ENCODE results near the gene NFKB2.
A peak's percentile ranks its signal among the peaks of the same experiment; 100 is the strongest.

The NFKB2 gene

DNA sequence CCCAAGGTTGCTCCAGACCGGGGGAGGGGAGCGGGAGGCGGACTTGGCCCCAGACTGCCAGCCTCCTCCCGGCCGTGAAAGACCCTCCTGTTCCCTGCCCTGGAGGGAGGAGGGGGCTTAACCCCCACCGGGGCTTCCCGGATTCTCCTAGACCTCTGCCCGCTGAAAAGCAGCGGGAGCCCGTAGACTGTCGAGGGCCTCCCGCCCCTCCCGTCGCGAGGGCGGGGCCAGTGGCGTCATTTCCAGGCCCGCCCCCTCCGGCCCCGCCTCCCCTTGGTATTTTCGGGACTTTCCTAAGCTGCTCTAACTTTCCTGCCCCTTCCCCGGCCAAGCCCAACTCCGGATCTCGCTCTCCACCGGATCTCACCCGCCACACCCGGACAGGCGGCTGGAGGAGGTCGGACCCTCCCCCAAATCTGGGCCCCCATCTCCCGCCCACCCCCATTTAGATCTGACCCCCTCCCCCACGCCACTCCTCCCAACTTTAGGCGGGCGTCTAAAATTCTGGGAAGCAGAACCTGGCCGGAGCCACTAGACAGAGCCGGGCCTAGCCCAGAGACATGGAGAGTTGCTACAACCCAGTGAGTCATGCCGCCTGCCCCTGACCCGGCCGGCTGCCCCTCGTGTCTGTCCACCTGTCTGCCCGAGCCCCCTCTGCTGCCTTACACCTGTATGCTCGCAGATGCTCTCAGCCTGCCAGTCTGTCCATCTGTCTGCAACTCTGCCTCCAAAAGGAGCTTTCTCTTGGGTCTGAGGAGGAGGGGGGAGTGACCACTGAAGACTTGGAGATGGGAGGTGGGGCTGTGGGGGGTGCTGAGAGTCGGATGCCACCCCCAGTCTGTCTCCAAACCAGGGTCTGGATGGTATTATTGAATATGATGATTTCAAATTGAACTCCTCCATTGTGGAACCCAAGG, at the start of gene NFKB2:
Gene NFKB2 (plus strand): TSS at position 306 of the 917 bp plus-strand sequence. CDS start 255 bp downstream, at position 561.
- peak in 1 of 2 experiments; percentile 28 for DNase-seq

DNA sequence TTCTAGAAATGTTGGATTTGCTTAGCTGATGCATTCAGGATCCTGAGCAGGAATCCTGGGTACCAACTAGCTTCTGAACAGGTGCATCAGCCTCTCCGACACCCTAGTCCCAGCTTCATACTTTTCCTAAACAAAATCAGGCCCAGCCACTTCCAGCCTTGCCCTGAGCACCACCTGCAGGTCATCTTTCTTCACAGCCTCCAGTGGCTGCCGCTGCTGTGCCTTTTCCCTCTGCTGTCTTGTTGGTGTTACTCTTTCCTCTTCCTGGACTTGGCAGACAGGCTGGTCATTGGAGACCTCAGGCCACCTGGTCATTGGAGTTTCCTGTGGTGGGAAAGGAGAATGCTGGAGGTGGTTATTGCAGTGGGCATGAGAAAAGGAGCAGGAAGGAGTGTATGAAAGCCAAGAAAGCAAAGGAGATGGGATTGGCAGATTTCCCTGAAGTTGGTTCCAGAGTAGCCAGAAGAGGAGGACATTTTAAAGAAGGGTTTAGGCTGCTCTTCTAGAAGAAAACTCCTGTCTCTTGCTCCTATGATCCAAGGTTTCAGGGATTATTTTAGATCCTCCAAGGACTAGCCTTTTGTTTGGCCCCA, 48.2 kb upstream of the NFKB2 start:
- no peak for DNase-seq

DNA sequence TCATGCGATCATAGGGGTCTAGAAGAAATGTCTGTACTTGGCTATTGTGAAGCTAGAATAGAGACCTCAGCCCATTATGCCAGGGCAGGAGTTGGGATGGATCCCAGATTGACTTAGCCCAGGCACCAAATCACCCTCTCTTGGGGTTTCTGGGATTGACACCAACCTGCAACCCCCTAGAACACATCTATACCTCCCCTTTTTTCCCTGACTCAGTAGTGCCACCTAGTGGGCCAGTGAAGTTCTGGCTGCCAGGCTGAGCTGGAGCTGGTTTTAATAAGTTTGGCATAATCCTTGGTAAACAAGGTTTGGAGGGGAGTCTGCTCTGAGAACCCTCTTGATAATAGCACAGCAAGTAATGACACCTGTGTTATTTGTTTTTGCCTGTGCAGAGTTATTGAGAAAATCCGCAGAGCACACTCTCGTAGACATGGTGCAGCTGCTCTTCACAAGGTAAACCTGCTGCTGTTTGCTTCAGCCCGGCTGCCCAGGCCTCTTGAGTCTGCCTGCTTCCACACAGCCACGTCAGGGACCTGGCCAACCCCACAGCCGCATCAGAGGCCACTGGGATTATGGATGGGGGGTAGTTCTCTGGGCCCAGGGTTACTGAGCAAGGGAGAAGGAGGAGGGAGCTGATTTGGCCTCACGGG, 43.3 kb upstream of the NFKB2 start:
- peak in 1 of 2 experiments; percentile 20 for DNase-seq

DNA sequence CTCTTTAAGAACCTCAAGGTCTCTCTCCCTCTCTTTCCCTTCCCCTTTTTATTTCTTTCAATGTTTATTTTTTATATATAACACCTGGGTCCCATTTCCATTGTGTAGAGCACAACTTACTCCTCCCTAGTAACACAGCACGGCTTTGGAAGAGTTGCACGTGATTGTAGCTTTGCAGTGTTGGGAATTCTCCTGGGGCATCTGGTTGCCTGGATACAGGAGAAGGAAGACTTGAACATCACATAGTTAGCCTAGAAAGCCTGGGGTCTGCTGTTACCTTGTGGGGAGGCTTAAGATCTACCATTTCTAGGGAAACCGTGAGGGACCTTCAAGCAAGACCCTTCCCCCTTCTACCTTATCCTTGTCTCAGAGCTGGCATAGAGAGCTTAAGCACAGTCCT, 41.1 kb upstream of the NFKB2 start:
- no peak for DNase-seq

DNA sequence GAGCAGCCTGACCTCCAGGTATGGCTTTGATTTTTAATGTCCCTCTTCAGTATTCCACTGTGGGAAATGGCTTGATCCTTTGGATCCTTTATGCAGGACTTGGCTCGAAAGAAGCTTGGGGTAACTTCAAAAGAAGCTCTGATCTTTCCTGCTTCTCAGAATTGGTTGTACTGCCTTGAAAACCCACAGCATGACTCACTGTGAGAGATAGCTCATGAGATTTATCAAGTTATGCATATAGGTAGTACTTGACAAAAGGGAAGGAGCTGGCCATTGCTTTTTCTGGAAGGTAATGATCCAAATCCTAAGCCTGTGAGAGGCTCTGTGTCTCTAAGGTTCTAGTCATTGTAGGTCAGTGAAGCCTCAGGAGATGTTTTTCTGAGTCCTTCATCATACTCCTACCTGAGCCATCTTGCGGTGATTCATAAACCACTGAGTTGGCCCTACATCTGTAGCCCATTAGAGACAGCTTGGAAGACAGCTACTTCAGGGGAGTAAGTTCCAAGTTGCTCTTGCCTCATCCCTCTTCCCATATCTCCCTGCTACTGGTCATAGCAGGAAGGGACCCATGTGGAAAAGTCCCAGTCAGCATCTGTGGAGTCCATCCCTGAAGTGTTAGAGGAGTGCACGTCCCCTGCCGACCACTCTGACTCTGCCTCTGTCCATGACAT, 36.7 kb upstream of the NFKB2 start:
- DNase-seq, result no peak

DNA sequence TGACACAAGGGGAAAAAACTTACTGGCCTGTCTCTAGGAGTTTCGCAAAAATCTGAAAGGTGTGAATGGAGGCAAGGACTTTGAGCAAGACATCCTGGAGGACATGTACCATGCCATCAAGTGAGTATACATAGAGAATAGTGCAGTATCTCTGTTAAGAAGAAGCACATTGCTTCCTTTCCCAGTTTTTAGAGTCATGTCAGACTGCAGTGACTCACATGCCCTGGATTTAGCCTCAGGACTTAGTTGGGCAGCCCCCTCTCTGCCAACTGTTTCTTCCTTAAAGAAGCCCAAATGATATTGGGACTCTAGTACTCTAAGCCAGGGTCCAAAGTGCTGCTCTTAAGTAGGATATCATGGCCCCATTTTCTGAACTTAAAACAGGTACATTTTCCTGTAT, 28.1 kb upstream of the NFKB2 start:
- DNase-seq, result no peak

DNA sequence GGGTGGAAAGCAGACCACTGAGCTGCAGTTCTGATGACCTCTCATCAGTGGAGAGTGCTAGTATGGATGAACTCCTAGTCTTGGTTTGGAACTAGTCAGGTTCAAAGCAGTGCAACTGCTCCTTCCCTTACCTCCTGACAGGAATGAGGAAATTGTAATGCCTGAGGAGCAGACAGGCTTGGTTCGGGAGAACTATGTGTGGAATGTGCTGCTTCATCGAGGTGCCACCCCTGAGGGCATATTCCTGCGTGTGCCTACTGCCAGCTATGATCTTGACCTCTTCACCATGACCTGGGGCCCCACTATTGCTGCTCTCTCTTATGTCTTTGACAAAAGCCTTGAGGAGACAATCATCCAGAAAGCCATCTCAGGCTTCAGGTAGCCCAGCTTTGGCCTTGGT, 27.4 kb upstream of the NFKB2 start:
- no peak for DNase-seq

DNA sequence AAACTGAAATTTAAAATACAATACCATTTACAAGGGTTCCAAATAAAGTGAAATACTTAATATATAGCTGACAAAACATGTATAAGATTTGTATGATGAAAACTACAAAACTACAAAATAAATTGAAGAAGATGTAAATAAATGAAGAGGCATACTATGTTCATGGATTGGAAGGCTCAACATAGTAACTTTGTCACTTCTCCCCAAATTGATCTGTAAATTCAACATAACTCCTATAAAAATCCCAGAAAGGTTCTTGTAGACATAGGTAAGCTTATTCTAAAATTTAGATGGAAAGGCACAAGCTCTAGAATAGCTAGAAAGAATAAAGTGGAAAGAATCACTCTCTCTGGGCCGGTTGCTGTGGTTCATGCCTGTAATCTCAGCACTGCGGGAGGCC, 24.2 kb upstream of the NFKB2 start:
- no peak for DNase-seq

DNA sequence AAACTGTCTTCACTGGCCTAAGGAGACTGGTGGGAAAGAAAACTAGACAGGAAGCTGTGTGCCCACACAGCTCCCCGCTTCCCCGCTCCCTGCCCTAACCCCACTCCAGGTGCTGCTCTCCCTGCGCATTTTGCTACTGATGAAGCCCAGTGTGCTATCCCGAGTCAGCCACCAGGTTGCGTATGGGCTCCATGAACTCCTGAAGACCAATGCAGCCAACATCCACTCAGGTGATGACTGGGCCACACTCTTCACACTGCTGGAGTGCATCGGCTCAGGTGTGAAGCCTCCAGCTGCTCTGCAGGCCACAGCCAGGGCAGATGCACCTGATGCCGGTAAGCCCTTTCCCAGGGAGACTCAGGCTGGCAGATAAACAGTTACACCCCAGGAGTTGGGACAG, 20.3 kb upstream of the NFKB2 start:
- DNase-seq, result no peak

DNA sequence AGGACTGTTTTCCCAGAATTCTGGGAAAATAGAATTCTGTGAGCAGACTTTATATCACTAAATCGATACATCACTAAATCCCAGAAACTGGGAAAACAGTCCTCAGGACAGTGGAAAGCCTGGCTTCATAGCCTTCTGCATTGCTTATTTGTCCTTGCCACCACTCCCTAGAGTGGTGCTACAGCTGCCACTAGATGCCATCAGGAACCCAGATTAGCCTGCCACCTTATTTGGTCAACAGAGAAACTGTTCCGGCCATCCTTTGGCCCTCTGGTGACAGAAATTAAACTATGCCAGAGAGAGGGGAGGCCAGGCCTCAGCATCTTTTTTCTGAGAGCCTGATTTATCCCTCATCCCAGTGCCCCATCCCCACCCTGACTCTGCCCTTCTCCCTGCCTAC, 19.6 kb upstream of the NFKB2 start:
- no peak for DNase-seq

DNA sequence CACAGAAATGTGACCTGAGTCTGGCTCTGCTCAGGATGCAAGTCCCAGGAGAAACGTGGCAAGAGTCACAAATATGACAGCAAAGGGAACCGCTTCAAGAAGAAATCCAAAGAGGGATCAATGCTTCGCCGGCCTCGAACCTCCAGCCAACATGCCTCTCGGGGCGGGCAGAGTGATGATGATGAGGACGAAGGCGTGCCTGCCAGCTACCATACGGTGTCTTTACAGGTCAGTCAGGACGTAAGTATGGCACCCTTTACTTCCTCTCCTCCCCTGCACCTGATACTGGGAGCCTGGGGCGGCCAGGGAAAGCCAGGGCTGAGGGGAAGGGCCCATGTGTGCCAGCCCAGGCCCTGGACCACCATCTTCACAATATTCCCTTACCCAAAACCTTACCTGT, 18.6 kb upstream of the NFKB2 start:
- no peak for DNase-seq

DNA sequence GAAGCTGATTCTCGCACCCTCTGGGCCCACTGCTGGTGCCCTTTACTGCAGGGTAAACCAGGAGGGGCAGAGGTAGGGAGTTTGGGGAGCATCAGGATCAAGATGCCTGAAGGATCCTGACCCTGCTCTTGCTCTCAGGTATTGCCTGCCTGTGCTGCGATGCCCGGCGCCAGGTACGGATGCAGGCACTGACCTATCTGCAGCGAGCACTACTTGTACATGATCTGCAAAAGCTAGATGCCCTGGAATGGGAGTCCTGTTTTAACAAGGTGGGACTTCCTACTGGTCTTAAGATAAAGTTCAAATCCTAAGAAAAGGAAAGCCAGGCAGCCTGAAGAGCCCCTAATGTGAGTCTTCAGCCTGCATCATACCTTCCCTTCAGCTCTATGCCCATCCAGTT, 16.1 kb upstream of the NFKB2 start:
- no peak for DNase-seq

DNA sequence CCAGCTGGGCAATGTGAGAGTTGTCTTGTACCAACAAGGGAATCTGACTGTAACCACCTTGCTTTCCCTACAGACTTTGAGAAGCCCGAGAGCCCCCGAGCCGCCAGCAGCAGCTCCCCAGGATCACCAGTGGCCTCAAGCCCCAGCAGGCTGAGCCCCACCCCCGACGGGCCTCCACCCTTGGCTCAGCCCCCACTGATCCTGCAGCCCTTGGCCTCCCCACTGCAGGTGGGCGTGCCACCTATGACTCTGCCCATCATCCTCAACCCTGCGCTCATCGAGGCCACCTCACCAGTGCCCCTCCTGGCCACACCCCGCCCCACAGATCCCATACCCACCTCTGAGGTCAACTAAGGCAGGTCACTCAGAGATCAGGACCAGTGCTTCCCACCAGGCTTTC, 13.5 kb upstream of the NFKB2 start:
- DNase-seq, result no peak

DNA sequence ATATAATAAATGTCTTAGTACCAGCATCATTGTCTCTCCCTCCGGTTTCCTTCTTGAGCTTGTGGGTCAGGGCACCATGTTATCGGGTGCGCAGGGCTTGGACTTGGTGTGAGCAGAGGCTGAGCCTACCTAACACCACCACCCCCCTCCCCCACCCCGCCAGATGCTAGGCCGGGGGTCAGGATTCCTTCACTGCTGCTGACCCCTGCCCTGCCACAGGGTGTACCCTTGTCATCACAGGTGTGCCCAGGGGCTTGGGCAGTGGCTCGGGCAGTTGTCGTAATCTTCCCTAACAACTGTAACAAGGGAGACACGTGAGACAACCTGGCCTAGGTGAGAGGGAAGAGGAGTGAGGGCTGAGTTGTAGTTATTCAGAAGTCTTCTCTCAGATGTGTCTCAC, 12.6 kb upstream of the NFKB2 start:
- DNase-seq, result no peak

DNA sequence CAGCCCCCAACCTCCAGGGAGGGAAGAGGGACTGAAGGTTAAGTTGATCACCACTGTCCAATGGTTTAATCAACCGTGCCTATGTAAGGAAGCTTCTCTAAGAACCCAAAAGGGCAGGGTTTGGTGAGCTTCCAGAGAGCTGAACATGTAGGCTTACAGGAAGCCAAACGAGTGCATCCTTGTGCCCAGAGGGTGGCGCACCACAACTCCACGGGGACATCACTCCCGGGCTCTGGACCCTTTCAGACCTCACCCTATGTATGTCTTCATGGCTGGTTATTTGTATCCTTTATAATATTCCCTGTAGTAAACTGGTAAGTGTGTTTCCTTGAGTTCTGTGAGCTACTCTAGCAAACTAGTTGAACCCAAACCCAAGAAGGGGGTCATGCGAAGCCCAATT, 11.5 kb upstream of the NFKB2 start:
- peak in 1 of 2 experiments; percentile 39 for DNase-seq

DNA sequence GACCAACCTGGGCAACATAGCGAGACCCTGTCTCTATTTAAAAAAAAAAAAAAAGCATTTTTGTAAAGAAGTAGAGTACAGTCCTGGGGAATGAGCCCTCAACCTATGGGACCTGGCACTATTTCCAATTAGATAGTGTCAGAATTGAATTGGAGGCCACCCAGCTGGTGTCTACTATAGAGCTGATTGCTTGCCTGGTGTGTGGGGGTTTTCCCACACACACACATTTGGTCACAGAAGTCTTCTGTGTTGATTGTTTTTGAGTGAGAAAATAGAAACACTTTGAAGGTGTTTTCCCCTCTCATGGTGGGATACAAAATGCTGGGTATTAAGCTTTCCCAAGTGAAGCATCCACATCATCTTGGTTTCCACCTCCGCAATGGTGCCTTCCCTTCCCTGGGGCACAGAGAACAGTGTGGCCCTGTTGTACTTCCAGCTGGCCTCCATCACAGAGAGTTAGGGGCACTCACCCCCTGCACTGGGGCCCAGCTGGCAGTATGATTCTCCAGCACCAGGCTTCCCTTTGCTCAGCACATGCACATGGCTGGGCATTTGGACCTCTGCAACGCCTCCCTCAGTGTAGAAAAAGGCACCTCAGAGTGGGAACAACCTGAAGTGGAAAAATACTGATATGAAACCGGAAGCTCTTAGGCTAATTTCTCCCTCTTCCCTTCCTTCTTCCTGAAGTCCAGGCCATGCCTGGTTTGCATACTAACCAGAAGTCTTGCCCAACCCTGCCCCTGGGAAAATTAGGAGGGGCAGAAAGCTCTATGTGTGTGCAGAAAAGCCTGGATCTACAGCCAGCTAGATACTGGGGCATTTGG, 10.7 kb upstream of the NFKB2 start:
- DNase-seq, result no peak

DNA sequence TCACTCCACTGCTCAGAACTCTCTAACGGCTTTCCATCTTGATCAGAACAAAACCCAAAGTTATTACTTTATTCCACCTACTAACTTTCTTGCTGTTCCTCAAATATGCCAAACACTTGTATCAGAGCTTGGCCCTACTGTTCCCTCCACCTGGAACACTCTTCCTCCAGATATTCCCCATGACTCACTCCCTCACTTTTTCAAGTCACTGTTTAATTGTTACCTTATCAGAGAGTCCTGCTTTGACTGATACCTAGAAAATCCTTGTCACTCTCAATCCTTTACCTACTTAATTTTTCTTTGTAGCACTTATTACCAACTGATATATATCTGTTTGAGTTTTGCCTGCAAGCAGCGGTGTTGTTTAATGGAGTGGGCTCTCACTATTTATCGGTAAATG, 5.6 kb upstream of the NFKB2 start:
- DNase-seq, result no peak

DNA sequence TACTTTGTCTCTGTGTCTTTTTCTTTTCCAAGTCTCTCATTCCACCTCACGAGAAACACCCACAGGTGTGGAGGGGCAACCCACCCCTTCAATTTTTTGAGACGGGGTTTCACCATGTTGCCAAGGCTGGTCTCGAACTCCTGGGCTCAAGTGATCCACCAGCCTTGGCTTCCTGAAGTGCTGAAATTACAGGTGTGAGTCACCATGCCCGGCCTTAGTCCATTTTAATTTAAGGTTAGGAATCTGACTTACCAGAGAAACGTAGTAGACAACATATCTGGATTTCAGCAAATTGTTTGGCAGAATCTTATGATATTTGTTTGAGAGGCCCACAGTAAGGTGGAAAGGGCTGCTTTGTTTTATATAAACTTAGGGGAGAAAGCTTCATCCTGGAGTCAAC, 3.2 kb upstream of the NFKB2 start:
- no peak for DNase-seq

DNA sequence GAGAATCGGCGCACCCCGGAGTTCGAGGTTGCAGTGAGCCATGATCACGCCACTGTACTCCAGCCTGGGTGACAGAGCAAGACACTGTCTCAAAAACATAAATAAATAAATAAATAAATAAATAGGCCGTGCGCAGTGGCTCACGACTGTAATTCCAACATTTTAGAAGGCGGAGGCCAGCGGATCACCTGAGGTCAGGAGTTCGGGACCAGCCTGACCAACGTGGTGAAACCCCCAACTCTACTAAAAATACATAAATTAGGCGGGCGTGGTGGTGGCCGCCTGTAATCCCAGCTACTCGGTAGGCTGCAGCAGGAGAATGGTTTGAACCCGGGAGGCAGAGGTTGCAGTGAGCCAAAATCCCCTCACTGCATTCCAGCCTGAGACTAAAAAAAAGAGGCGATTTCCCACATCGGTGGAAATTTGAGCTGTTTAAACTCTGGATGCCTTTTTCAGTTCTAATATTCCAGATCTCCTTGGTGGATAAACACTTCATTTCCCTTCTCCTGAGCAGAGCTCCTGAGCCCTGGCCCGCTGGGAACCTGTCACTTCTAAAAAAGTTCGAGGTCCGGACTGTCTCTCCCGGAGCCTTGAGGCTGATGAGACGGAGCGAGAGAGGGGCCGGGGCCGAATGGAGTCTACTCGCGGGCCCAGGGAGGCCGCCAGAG, 2.0 kb upstream of the NFKB2 start:
- DNase-seq, result no peak

DNA sequence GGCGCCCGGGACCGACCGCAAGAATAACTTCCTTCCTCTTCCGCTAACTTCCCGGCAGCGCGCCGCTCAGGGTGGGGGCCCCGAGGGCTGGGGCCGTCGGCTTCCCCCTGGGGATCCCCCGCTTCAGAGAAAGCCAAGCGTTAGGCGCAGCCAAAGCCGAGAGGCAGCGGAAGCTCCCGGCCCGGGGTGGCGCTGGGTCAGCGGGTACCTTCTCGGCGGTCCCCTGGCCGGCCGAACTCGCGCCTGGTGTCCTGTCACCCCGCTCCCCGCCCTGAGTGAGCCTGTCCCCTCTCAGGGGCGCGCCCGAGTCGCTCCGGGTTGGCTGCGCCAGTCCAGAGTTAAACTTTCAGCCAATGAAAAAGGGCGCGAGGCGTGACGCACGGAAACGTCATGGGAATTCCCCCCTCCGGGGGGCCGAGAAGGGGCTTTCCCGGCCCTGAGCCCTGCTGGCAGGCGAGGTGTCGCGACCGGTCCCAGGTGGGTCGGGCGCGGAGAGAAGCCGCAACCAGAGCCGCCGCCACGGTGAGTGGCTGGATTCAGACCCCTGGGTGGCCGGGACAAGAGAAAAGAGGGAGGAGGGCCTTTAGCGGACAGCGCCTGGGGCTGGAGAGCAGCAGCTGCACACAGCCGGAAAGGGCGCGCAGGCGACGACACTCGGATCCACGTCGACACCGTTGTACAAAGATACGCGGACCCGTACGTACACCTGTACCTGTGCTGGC, 1.3 kb upstream of the NFKB2 start:
- DNase-seq, result peak; percentile 41 to 78

DNA sequence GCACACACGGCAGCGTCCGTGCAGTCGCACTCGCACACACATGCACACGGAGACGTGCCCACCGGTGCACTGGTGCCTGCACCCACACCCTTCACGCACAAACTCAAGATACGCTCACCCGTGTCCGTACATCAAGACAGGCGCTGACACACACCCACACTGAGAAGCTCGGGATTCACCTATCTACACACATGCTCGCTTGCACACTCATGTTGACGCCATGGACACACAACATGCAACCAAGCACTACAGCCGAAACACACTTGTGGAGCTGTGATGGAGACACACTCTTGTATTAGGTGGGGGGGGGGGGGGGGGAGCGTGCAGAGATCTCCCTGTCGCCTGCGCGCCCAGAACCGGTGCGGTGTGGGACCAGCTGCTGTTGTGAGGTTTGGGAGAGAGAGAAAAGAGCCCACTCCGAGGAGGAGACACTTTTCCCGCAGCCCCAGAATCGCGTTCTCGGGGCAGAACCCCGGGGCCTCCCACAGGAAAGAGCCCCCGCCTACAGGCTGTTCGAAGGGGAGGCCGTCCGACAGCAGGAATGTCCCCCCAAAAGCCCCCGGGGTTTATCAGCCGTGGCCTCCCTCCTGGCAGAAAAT, 605 bp upstream of the NFKB2 start:
- DNase-seq, result no peak
